Activated CD4-positive, alpha-beta T cell treated with anti-CD3 and anti-CD28 coated beads, Interleukin-2, amount 10 ng/mL, durations not matched to agents 24 days and 14 days (primary cell): ENCODE results near the gene DNAAF3. TPM values are rescaled to one million over a fixed set of nuclear protein-coding genes. Genes with fewer than 3 reads are reported as not detected.
A peak's percentile ranks its signal among the peaks of the same experiment; 100 is the strongest.

Experiments
- DNase-seq: peaks from one replicate; pipeline ENCODE4 v3.0.0; 2022
- H3K27ac Mint-ChIP-seq: one replicate; pipeline ENCODE4 v1.8.0; 2022; ENCODE audit warnings: mild to moderate bottlenecking, mixed read lengths
- H3K27me3 Mint-ChIP-seq: one replicate; pipeline ENCODE4 v1.8.0; 2022; ENCODE audit warnings: mixed read lengths
- H3K36me3 Mint-ChIP-seq: one replicate; pipeline ENCODE4 v1.8.0; 2022; ENCODE audit warnings: low read depth, mild to moderate bottlenecking, mixed read lengths
- H3K4me1 Mint-ChIP-seq: one replicate; pipeline ENCODE4 v1.8.0; 2021; ENCODE audit warnings: mixed read lengths
- H3K4me3 Mint-ChIP-seq: one replicate; pipeline ENCODE4 v1.8.0; 2022; ENCODE audit warnings: mild to moderate bottlenecking, moderate library complexity, mixed read lengths
- H3K9me3 Mint-ChIP-seq: one replicate; pipeline ENCODE4 v1.8.0; 2021; ENCODE audit warnings: mixed read lengths
- intact Hi-C: fragments of 100-400 bp; cut with micrococcal nuclease; formaldehyde crosslinking; loops from one replicate; pipeline ENCODE4 v1.15.1; 2023
- total RNA-seq: library from RNA; stranded (reverse); gene quantifications from 2 replicates; pipeline ENCODE4 v1.2.3, GENCODE V29; 2022

The DNAAF3 gene
- total RNA-seq, 1 donor from 2014 or later, result not detected

DNA sequence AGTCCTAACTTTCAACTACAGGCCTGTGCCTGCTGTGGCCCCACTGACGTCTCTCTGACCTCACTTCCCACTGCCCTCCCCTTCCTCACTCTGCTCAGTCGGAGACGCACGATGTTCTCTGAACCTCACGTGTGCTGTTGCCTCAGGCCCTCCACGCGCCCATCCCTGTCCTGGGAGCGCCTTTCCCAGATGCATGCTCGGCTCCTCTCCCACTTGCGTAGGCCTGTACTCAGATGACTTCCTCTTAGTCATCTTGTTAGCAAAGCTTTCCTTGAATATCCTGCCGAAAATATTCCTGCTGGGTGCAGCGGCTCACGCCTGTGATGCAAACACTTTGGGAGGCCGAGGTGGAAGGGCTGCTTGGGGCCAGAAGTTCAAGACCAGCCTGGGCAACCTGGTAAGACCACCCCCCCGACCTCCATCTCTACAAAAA, 23.0 kb upstream of the DNAAF3 start:
- Mint-ChIP-seq H3K4me3 (no peak overlapping the region), H3K27me3 (peaks cover 2% of the 10 kb centered on the region), H3K9me3 (no peaks in the 10 kb centered on the region), H3K36me3 (no peaks in the 10 kb centered on the region), H3K27ac (no peak overlapping the region), H3K4me1 (peaks cover 8% of the 10 kb centered on the region)
- DNase-seq, result no peak
- intact Hi-C loops, result no loop called here

DNA sequence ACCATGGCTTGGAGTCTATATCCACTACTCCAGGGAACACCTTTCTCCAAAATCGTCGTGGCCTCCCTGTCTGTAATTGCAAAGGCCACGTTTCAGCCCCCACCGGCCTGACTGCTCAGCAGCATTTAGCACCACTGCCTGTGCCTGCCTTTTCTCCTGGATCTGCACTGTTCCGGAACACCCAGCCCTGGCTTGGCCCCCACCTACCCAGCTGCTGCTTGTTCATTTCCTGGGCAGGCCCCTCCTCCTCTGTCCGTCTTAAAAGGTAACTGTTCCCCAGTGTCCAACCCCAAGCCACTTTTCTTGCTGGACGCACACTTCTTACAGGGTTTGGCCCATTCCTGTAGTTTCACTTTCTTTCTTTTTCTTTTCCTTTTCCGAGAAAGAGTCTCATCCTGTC, 22.2 kb upstream of the DNAAF3 start:
- intact Hi-C loops, result no loop called here

DNA sequence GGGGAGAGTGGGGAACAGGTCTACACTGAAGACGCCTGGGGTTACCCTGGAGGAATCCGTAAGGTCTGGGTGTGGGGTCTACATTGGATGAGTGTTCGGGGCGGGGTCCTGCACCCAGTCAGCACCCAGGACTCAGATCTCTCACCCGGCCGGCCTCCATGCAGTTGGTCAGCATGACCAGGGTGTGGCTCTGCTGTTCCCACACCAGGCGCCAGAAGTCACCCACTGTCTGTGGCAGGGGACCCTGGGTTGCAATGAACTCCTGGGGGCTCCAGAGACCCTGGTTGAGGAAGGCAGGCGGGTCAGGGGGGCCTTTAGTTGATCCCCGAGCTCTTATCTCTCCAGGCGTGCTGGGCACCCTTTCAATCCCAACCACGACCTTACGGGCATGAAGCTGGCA, 19.7 kb upstream of the DNAAF3 start:
- DNase-seq, result no peak
- H3K36me3 Mint-ChIP-seq, result no peaks in the 10 kb centered on the region

More for the DNA sequence above, 22.2 kb upstream of the DNAAF3 start:
- Mint-ChIP-seq H3K27me3 (peaks cover 2% of the 10 kb centered on the region), H3K9me3 (no peaks in the 10 kb centered on the region), H3K27ac (peak overlapping the region; percentile 30), H3K36me3 (no peaks in the 10 kb centered on the region), H3K4me3 (peak overlapping the region; percentile 42), H3K4me1 (peaks cover 10% of the 10 kb centered on the region)
- no peak for DNase-seq

DNA sequence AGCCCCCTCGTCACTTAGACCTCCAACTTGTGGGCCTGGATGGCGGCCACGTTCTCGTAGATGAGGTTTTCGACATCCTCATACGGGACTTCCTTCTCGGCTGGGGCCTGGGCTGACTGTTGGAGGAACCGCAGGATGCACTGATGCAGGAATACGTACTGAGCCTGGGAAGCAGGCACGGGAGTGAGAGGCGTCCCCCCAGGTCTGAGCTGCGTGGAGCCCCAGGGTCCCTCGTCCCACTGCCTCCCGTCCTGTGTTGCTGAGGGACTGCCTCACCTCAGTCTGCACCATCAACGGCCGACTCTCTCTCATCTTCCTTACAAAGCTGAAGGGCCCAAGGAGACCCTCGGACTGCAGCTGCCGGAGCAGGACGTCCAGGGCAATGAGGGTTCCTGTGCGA, 15.3 kb upstream of the DNAAF3 start:
- peaks cover 31% of the 10 kb centered on the region for H3K27me3 Mint-ChIP-seq
- no peaks in the 10 kb centered on the region for H3K9me3 Mint-ChIP-seq
- H3K27ac Mint-ChIP-seq, result no peak overlapping the region
- no peak for DNase-seq
- H3K36me3 Mint-ChIP-seq, result no peaks in the 10 kb centered on the region
- intact Hi-C loops, result no loop called here
- no peak overlapping the region for H3K4me3 Mint-ChIP-seq
- H3K4me1 Mint-ChIP-seq, result peaks cover 17% of the 10 kb centered on the region

More for the DNA sequence above, 19.7 kb upstream of the DNAAF3 start:
- H3K4me3 Mint-ChIP-seq, result no peak overlapping the region
- no peak overlapping the region for H3K27ac Mint-ChIP-seq
- no peaks in the 10 kb centered on the region for H3K9me3 Mint-ChIP-seq
- intact Hi-C loops, result no loop called here
- H3K27me3 Mint-ChIP-seq, result peaks cover 7% of the 10 kb centered on the region
- peaks cover 10% of the 10 kb centered on the region for H3K4me1 Mint-ChIP-seq

DNA sequence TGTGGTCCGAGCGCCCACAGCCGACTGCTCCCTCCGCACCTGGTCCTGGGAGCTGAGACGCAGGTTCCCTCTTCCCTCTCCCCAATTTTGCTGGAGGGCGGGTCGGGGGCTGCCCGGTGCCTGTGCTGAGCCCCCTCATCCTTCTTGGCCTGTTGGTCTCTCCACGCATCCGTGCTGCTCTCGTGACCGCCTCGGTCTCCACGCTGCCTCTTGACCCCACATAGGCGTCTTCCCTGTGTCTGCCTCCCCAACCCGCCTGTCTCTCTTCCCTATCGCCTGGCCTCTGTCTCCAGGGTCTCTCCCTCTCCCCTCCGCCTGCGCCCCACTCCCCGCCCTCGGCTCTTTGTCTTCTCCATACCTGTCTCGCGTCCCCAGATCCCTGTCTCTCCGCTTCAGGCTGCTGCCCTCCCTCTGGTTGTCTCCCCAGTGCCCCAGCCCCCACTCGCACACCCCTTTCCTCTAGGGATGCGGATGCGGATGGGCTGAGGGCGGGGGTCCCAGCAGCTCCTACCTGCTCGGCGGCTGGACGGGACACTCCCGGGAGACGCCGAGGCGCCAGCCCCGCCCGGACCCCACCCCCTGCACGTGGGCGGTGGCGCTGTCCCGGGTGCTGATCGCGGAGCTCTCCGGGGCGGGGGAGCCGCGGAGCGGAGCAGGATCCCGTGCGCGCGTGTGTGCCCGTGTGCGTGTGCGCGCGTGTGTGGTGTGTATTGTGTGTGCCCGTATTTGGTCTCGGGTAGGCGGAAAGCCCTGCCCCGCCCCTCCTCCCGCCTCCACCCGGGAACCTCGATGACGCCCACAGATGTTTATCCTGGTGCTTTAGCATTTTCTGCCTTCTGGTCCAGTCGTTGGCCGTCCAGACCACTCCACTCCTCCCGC, 13.4 kb upstream of the DNAAF3 start, which contains the start of gene SYT5:
SYT5 (minus strand) TSS at position 684 of the 879 bp plus-strand sequence. CDS start 1,248 bp downstream, outside the sequence.
- peak; percentile 94 for DNase-seq
- no peaks in the 10 kb centered on the region for H3K36me3 Mint-ChIP-seq
- H3K27me3 Mint-ChIP-seq, result peaks cover 41% of the 10 kb centered on the region
- peaks cover 6% of the 10 kb centered on the region for H3K9me3 Mint-ChIP-seq
- H3K27ac Mint-ChIP-seq, result peak within 1 kb of the TSS; percentile 63
- peaks cover 17% of the 10 kb centered on the region for H3K4me1 Mint-ChIP-seq
- peak within 1 kb of the TSS; percentile 79 for H3K4me3 Mint-ChIP-seq
- intact Hi-C loops, result loop anchor here (1.0 kb wide), 1 partner anchor 14 kb away; the partner anchor contains the start of gene DNAAF3

DNA sequence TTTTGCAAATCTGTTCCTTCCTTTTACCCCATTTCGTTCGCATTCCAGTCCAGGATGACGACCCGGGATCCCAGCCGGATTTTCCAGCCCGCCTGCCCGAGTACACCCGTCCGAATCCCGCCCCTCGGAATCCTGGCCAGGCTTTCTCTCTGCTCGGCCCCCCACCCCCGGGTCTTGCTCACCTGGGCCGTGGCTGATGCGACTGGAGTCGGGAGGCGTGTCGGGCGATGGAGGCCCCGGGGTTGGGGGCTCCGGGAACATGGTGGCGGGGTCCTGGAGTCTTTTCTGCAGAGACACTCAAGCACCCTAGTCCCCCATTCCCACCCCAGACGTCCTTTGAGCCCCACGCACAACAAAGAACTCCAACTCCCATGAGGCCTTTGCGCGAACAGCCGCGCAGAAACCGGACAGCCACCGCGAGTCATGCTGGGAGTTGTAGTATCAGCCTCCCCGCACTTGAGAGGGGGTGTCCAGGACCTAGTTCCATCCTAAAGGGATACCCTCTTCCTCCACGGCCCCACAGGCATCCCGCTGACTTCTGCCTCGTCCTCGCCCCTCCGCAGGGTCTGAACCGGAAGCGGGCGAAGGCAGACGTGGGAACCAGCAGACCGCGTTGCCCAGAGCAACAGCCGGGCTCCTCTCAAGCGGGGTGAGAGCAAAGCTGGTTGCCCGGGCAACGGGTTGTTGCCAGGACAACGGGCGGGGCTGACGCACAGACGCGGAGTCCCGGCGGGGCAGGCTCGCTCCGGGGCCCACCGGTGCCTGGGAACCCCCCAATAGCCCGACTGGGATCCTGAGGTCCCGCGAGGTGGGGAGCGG, 12.6 kb upstream of the DNAAF3 start:
- Mint-ChIP-seq H3K36me3 (no peaks in the 10 kb centered on the region), H3K4me1 (peaks cover 20% of the 10 kb centered on the region), H3K27me3 (peaks cover 50% of the 10 kb centered on the region), H3K9me3 (peaks cover 6% of the 10 kb centered on the region), H3K4me3 (peak overlapping the region; percentile 79), H3K27ac (peak overlapping the region; percentile 63)
- DNase-seq, result peak; percentile 98
- intact Hi-C loops, result loop anchor here (1.0 kb wide), 1 partner anchor 13 kb away; the partner anchor contains the start of gene DNAAF3

DNA sequence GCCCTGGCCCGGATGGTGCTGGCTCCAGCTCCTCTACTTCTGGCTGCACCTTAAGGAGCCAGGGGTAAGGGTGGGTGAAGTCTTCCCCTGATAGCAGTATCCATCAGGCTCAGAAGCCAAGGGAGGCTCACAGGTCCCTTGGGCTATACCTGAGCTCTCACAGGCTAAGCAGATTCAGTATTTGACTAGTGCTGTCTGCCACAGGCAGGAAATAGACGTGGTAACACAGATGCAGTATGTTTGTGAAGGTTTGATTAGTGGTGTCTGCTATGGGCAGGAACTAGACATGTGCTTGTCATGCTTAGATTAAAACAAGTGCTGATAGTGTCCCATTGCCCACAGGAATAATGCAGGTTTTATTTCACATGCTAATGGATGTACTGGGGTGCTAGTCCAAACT, 9.7 kb upstream of the DNAAF3 start:
- H3K9me3 Mint-ChIP-seq, result peaks cover 6% of the 10 kb centered on the region
- no peak overlapping the region for H3K27ac Mint-ChIP-seq
- H3K27me3 Mint-ChIP-seq, result peaks cover 68% of the 10 kb centered on the region
- peaks cover 24% of the 10 kb centered on the region for H3K4me1 Mint-ChIP-seq
- no peaks in the 10 kb centered on the region for H3K36me3 Mint-ChIP-seq
- intact Hi-C loops, result no loop called here
- DNase-seq, result peak; percentile 63
- H3K4me3 Mint-ChIP-seq, result no peak overlapping the region

DNA sequence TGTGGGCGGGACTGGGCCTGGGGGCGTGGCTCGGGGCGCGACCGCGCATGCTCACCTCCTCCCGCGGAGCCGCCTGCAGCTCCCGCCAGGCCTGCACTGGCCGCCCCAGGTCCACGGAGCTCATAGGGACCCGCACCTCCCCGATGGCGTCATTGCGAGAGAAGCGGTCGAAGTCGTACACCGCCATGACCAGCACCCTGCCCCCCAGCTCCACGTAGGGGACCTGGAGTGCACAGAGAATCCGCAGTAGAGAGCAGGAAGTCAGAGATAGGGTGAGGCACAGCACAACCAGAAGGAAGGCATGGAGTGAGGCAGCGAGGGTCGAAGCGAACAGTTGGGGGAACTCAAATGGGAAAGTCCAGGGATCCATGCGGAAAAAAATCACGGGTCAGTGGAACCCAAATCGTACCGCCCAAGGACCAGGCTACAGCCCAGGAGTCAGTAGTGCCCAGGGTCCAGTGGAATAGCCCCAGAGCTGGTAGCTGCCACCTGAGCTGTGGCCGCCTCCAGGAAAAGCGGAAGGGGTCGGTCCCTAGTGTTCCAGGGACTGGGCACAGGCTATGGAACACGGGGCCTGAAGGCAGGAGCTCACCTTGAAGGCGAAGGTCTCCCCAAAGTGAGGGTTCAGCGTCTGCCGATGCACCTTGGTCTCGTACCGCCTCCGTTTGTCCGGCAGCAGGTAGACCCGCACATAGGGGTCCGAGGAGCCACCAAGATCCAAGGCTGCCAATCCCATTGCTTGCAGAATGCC, 8.9 kb upstream of the DNAAF3 start:
- Mint-ChIP-seq H3K9me3 (peaks cover 6% of the 10 kb centered on the region), H3K4me3 (no peak overlapping the region), H3K4me1 (peaks cover 23% of the 10 kb centered on the region), H3K27ac (no peak overlapping the region), H3K27me3 (peaks cover 66% of the 10 kb centered on the region), H3K36me3 (no peaks in the 10 kb centered on the region)
- no peak for DNase-seq
- intact Hi-C loops, result no loop called here

DNA sequence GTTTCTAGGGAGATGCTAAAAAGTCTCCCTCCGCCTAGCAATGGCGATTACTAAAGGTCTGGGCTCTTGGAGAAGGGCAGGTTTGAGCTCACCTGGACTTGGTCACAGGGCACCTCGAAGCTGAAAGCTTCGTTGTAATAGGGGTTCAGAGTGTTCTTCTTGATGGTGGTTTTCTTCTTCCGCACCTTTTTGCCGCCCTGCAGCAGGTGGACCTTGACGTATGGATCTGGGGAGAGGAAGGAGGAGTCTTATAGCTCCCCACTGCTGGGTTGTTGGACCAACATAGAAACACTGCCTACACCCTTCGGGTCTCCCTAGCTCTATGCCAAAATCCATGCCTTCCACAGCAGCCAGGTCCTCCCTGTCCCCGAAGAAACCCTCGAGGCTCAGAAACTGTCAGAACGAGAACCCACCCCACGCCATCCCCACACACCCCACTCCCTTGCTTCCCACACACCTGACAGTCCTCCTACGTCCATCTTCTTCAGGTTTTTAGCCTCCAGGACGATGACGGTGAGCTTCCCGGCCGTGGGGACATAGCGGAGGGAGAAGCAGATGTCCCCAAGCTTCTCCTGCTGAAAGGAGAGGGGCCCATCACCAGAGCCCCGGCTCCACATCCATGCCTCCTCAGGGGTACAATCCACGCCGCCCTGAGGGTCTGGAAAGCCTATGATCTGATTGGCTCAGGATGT, 8.2 kb upstream of the DNAAF3 start:
- Mint-ChIP-seq H3K36me3 (no peaks in the 10 kb centered on the region), H3K9me3 (peaks cover 6% of the 10 kb centered on the region), H3K4me3 (peak overlapping the region; percentile 76), H3K27ac (no peak overlapping the region), H3K27me3 (peaks cover 65% of the 10 kb centered on the region), H3K4me1 (peaks cover 18% of the 10 kb centered on the region)
- intact Hi-C loops, result no loop called here
- DNase-seq, result no peak

DNA sequence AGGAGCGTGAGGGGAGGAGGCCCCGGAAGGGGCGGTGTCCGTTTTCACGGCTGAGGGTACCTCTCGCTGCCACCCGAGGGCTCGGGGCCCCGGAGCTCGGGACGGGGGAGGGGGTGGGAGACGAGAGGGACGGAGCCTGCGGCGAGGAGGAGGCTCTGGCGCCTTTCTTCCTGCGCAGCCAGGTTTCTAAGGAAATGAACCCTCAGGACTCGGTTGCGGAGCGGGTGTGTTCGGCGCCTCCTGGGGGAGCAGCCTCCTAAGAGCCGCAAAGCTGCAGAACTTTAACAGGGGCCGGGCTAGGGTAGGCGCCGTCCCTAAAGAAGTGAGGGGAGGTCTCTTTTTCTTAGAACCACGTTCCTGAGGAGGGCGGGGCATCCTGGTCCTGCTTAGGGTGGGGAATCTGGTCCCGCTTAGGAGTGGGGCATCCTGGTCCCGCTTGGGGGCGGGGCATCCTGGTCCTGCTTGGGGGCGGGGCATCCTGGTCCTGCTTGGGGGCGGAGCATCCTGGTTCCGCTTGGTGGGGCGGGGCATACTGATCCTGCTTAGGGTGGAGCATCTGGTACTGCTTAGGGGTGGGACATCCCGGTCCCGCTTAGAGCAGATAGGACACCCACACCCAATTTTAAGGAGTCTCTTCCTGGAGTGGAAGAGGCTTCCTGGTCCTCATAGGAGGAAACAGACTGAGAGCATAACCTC, 7.4 kb upstream of the DNAAF3 start:
- intact Hi-C loops, result no loop called here
- peaks cover 67% of the 10 kb centered on the region for H3K27me3 Mint-ChIP-seq

DNA sequence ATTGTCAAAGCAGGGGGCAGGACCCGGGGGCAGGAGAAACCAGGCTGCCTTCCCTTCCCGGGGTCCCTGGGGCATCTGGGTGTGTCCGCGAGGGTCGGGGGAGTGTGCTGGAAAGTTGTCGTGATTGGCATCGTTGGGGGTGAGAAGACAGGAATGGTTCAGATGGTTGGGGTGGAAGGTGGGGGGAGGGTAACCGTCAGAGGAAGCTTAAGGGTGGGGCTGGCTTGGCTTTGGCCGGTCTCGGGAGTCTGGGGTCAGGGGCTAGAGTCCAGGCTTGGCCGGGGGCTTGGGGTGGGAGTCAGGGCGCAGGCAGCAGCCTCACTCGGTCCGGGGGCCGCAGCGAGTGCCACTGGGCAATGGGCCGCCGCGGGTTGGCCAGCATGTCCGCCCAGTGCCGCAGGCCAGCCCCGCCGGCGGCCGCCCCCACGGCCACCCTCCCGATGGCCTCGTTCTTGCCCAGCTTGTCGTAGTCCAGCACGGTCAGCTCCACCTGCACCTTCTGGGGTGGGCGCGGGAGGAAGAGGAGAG, 6.8 kb upstream of the DNAAF3 start:
- Mint-ChIP-seq H3K27me3 (peaks cover 65% of the 10 kb centered on the region), H3K27ac (no peak overlapping the region), H3K4me3 (peak overlapping the region; percentile 76), H3K4me1 (peaks cover 15% of the 10 kb centered on the region), H3K36me3 (no peaks in the 10 kb centered on the region), H3K9me3 (peaks cover 6% of the 10 kb centered on the region)
- no peak for DNase-seq
- intact Hi-C loops, result no loop called here

More for the DNA sequence above, 7.4 kb upstream of the DNAAF3 start:
- Mint-ChIP-seq H3K4me1 (peaks cover 15% of the 10 kb centered on the region), H3K27ac (no peak overlapping the region), H3K9me3 (peaks cover 6% of the 10 kb centered on the region), H3K36me3 (no peaks in the 10 kb centered on the region), H3K4me3 (peak overlapping the region; percentile 76)
- DNase-seq, result peak; percentile 87

DNA sequence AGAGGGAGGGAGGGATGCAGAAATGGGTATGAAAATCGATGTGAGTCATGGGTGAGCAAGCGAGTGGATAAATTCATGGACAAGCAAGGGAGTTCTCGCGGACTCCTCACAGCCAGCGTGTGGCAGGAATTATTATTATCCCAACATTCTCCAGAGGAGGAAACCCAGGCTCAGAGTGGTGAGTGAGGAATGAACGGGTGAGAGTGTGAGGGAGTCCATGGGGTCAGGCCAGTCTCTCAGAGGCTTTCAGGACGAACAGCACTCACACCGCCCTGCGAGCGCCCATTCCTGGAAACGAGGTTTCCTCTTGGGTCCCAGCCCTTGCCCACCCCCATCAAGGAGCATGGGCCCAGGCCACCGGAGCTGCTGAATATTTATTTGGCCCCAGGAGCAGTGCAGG, 6.3 kb upstream of the DNAAF3 start:
- Mint-ChIP-seq H3K4me3 (peak overlapping the region; percentile 70), H3K27me3 (peaks cover 64% of the 10 kb centered on the region), H3K9me3 (peaks cover 6% of the 10 kb centered on the region), H3K4me1 (peaks cover 13% of the 10 kb centered on the region), H3K27ac (no peak overlapping the region), H3K36me3 (no peaks in the 10 kb centered on the region)
- intact Hi-C loops, result no loop called here
- no peak for DNase-seq
